A172 (cell line): Measurements from ENCODE around the gene MB. TPM values are rescaled to one million over a fixed set of nuclear protein-coding genes. Genes with fewer than 3 reads are reported as not detected.

Experiments
- DNase-seq: peaks from one replicate; pipeline ENCODE4 v3.0.0-alpha.2; 2015; ENCODE audit warnings: low spot score
- total RNA-seq: library from RNA; depleted of rRNA; stranded (reverse); fragments of >200 nt; shearing (Covaris generic); gene quantifications from 2 replicates; pipeline ENCODE4 v1.2.3, GENCODE V29; 2014

The MB gene
- total RNA-seq, 1 experiment from 2014 or later, result 3.9 TPM

DNA sequence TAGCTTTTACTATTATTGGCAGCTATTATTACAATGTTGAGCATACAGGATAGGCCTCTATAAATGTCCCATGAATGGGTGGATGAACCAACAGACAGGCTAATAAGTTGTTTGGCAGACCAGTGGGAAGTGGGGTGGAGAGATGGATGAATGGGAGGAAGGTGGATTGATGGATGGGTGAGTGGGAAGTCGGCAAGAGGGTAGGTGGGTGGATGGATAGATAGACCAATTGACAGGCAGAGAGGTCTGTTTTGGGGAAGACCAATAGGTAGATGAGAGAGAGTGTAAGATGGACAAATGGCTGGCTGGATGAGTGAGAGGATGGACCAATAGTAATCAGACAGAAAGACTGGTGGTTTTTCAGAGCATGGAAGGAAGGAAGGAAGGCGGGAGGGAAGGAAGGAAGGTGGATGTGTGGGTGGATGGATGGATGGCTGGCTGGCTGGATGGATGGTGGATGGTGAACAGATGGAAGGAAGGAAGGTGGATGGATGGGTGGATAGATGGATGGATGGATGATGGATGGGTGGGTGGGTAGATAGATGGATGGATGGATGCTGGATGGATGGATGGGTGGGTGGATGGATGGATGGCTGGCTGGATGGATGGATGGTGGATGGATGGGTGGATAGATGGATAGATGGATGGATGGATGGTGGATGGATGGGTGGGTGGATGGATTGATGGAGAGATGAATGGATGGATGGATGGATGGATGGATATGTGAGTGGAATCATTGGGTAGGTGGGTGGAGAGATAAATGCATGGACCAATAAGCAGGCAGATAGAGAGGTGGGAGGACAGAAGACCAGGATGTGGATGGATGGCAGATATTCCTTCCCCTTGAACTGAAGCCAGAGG lies 39.1 kb downstream of the MB start:
- DNase-seq, result no peak

DNA sequence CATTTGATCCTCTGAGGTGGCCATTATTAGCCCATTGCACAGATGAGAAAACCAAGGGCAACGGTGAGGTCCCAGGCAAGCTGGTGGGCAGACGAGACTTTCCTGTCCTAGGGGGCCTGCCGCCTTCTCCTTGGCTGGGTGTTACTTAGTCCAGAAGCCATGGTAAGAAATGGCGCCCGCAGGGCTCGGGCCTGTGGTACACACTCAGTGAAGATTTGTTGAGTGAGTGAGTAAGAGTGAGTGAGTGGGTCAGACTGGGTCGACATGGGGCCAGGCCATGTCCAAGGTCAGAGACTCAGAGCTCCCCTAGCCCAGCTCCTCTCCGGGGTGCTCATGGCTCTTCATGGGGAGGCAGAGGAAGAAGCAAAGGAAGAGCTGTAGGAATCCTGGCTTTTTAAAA lies 40.5 kb downstream of the MB start:
- no peak for DNase-seq

DNA sequence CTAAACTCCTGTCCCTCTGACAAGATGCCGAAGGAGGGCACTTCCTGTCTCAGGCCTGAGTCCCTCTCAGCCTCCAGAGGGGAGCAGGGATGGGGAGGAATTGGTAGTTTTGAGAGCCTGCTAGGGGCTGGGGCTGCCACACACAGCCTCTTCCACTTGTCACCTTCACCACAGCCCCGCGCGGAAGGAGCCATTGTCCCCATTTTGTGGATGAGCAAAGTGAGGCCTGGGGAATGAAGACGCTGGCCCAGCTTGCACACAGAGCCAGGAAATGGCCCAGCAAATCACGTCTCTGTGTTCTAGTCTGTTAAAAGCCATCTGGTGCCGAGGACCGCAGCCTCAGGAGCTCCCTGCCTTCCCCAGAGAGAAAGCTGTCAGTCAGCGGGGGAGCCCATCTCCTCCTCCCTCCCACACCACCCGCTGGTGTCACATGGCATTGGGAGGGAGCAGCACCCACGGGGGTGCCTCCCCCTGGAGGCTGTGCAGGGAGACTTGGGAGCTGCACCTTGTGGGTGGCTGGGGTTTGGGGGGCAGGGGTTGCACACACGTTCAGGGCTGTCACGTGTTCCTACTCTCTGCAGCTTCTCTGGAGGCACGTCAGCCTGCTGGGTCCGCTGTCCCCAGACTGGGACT lies 41.9 kb downstream of the MB start:
- no peak for DNase-seq

DNA sequence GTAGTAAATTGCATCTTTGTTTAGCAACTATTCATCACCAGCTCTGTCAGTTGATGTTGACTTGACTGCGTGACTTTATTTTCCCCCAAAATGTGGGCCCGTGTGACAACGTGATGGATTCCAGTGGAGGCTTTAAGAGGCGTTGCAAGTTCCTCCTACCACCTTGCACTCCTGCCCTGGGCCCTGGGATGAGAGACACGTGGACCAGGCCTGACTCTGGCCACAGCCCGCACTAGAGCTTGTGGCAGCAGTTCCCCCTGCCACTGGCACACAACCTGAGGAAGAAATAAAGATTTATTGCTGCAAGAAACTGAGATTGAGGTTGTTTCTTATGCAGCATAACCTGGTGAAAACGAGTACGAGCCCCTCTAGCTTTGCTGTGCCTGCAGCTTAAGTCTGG lies 44.6 kb downstream of the MB start:
- DNase-seq, result no peak

GRCh38 chr22:35570686-35571194 lies 46.4 kb downstream of the MB start:
- no peak for DNase-seq

DNA sequence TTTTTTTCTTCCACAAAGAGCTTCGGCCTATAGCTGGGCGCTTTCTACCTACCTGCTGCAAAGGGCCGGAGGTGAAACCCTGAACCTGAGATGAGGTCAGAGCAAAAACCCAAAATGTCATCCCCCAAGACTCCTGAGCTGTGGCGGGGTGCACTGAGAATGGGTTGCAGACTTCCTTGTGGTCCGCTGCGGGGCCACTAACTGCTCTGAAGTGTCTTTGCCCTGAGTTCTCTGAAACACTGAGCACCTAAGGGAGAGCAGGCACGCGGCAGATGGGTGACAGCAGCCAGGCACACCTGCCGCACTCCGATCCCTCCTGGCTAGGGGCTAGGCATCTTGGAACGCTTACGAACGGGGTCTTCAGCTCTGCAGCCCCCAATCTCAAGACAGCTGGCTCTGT lies 47.2 kb downstream of the MB start:
- DNase-seq, result no peak

DNA sequence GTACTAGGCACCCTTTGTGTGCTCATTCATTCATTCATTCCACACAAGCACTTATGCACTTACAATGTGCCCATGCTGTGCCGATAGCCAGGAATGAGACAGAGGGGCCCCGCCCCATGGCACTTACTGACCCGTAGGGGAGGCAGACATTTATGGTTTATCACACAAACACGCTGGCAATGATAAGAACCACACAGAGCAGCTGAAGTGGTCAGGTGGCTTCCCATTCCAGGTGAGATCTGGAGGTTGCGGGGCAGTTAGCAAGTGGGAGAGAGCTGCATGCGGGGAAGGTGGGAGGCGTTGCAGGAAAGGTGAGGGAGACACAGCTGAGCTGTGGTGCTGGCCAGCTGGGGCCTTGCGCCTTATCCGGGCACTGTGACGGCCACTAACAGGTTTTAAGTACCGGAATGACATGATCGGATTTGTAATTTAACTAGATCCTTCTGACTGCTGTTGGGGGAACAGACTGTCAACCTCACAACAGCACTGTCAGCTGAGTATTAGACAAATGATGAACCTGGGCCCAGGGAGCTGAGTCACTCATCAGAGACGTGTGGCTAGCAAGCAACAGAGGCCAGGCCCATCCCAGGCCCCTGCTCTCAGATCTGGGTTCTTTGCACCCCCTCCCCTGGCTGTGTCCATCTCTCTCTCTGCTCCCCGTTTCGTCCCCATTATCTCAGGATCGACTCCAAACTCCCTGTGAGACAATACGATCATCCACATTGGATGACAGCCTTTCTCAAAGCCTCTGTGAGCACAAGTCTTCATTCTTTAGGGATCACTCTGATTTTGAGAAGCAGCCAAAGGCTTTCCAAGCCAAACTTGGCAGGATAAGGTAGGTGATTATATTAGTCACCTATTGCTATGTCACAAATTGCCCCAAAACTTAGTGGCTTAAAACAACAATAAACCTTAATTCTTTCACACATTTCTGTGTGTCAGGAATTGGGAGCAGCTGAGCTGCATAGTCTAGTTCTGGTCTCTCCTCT lies 48.1 kb downstream of the MB start:
- peak; percentile 66 for DNase-seq

- DNase-seq, result no peak
Measured at GRCh38 chr22:35567351-35568141, 49.6 kb downstream of the MB start.

GRCh38 chr22:35564975-35565867 lies 51.9 kb downstream of the MB start:
- no peak for DNase-seq

DNA sequence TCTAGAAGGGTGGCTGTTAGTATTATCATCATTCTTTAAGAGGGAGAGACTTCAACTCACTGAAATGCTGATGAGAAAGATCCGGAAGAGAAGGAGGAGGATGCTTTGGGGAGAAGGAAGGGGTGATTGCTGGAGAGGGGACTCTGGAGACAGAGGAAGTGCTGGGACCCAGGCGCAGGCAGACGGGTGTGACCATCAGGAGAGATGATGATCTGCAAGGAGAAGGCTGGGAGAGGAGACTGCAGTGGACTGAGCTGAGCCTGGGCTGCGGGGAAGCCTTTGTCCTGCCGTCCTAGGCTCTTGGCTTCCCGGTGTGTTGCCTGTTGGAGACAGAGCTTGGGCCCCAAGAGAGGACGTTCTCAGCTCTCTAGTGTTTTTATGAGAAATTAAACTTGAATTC lies 53.9 kb downstream of the MB start:
- DNase-seq, result no peak

- DNase-seq, result peak; percentile 81
Measured at GRCh38 chr22:35561796-35562526, 55.2 kb downstream of the MB start.

- DNase-seq, result no peak
Measured at GRCh38 chr22:35560824-35561223, 56.3 kb downstream of the MB start.

DNA sequence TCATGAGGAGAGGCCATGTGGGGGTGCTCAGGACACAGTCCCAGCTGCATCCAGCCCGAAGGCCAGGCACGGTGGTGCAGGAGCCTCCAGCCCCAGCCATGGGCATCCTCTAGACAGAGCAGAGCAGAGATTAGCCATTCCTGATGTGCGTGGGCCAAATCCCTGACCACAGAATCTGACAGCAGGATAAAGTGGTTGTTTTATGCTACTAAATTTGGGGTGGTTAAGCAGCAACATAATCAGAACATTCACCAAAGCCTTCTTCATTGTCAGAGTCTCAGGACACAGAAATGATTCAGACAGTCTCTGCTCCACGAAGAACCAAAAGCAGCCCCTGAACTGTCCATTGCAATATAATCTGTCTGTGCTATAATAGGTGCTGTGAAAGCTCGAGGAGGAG lies 56.8 kb downstream of the MB start:
- no peak for DNase-seq

GRCh38 chr22:35559354-35560005 lies 57.6 kb downstream of the MB start:
- no peak for DNase-seq

DNA sequence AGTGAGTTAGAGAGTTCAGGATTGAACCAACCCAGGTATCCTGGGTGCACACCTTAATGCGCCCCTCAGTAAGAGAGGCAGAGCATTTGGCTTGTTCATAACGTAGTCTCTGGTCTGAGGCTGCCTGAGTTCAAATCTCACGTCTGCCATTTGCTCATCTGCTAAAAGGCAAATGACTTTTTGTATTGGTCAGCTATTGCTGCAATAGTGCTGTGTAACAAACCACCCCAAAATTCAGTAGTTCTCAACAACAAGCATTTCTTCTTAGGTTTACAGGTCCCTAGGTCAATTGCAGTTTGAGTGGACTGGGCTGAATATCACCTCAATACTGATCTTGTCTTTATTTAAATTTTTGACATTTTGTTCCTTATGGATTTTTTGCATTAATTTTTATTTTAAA lies 58.4 kb downstream of the MB start:
- DNase-seq, result no peak

DNA sequence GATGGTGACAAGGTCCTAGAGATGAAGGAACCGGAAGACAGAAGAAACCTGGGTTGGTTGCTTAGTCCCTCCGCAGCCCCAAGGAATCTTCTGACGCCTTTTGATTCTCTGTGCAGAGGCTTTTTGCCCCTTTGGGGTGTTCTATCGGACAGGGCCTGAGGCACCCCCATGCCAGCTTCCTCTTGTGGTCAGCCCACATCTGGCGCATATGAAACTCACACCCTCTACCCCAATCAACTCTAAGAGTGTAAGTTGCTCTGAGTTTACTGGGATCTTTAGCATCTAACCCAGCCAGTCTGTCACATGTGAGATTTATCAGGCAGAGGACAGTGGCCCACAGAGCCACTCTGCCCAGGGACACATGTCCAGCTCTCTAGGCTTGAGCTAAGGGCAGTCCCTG lies 59.1 kb downstream of the MB start:
- no peak for DNase-seq
